NCI-H146 treated with DMSO at 0.1 percent for 48 hours (cell line): ENCODE data around the gene PUS7.
"Not testable (repeated sequence)": the region's sequence is repeated elsewhere in the genome, so short reads cannot be mapped to it uniquely, and the experiment has no call there.

ENCODE experiments used
- DNase-seq: peaks from one replicate; lab custom pipeline; 2025; ENCODE audit not compliant: unreplicated experiment; lab: John Stamatoyannopoulos, UW

Gene PUS7, protein sequence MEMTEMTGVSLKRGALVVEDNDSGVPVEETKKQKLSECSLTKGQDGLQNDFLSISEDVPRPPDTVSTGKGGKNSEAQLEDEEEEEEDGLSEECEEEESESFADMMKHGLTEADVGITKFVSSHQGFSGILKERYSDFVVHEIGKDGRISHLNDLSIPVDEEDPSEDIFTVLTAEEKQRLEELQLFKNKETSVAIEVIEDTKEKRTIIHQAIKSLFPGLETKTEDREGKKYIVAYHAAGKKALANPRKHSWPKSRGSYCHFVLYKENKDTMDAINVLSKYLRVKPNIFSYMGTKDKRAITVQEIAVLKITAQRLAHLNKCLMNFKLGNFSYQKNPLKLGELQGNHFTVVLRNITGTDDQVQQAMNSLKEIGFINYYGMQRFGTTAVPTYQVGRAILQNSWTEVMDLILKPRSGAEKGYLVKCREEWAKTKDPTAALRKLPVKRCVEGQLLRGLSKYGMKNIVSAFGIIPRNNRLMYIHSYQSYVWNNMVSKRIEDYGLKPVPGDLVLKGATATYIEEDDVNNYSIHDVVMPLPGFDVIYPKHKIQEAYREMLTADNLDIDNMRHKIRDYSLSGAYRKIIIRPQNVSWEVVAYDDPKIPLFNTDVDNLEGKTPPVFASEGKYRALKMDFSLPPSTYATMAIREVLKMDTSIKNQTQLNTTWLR

DNA sequence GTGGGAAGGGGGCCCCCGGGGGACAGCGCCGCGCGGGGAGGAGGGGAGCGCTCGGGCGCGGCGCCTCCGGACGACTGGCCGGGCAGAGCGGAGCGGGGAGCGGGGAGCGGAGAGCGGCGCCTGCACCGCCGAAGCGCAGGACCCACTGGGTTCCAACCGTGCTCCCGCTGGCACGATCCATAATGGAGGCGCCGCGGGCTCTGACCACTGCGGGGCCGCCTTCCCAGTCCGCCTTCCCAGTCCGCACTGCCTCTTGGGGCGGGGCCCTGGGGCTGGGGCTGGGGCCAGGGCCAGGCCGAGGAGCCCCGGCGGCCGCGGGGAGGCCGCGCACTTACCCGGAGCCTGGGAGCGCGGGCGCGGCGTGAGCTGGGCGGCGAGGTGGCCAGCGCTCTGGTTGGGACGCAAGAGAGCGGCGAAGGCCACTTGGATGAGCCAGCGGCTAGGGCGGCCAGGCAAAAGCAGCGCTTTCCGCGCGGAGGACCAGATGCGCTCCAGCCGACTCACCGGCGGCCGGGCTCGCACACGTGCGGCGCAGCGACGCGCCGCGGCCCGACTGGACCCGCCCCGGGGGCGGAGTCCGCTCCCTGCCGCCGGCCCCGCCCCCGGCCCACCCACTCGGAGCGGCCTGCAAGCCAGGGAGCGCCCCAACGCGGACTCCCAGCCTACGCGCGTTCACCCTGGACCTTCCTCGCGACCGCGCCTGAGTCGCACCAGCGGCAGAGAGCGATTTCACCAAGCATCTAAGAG is at the start of gene PUS7:
TSS of gene PUS7 (minus strand) at position 555 of the 747 bp plus-strand sequence. CDS start 13,759 bp downstream, outside the sequence.
- DNase-seq: peak; percentile 67

- DNase-seq: no peak
These were observed 45.8 kb upstream of the PUS7 start for GRCh38 chr7:105567821-105568220.

GRCh38 chr7:105567024-105567423 is 45.0 kb upstream of the PUS7 start:
- DNase-seq: no peak

DNA sequence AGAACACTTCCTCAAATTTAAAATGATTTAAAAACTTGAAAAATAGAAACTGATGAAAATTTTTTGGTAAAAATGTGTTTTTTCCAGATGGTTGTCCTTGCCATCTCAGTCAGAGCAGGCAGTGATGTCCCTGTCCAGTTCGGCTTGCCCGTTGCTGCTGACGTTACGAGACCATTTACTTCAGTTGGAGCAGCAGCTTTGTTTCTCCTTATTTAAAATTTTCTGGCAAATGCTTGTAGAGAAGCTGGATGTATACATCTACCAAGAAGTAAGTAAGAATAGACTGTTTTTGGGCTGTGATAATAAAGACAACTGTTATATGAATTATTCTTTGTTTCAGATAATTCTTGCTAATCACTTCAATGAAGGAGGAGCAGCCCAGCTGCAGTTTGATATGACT is 43.1 kb upstream of the PUS7 start:
- no peak for DNase-seq

DNA sequence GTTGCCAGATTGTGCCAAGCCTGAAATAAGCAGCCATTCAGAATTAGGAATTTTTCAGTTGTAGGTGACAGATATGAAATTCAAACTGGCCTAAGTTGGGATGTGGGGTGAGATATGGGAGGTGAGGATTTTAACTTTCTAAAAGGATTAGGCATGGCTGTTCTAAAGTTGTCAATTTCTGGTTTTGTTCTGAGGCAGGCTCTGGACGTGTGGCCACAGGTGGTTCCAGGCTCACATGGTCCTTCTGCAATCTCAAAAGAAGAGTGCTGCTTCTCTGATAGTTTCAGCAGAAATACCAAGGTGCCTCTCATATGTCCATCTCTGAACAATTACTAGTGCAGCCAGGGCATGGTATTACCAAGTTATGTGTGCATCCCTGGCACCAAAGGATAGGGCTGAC is 37.9 kb upstream of the PUS7 start:
- no peak for DNase-seq

- no peak for DNase-seq
These were observed 16.3 kb upstream of the PUS7 start for GRCh38 chr7:105538339-105538738.

- no peak for DNase-seq
These were observed 10.8 kb upstream of the PUS7 start for GRCh38 chr7:105532709-105533460.

GRCh38 chr7:105531792-105532671 is 10.0 kb upstream of the PUS7 start, which contains the start of gene RINT1:
RINT1 (plus strand) TSS chr7:105532201; CDS start chr7:105532316, 115 bp downstream.
- peak; percentile 88 for DNase-seq

DNA sequence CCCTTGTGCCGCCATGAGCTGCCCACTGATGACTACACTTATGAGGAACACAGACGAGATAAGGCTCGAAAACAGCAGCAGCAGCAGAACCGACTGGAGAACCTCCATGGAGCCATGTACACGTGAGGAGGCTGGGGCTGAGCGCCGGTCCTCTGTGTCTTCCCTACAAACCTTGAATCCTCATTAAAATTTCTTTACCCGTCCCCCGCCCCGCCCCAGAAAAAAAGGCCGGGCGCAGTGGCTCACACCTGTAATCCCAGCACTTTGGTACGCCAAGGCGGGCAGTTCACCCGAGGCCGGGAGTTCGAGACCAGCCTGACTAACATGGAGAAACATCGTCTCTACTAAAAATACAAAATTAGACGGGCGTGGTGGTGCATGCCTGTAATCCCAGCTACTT is 8.5 kb upstream of the PUS7 start:
- DNase-seq: no peak

DNA sequence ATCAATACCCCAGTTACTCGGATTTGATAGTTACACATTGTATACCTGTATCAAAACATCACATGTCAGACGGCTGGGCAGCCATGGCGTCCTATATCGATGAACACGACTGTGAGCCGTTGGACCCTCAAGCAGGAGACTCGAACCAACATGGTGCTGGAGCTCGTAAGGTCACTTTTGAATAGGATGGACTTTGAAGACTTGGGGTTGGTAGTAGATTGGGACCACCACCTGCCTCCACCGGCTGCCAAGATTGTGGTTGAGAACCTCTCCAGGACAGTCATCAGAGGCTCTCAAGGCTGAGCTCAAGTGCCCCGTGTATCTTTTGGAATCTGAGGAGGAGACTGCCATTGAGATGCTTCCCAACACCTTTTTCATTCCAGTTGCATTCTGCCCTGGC is 8.1 kb upstream of the PUS7 start:
- no peak for DNase-seq

GRCh38 chr7:105527737-105528136 is 5.7 kb upstream of the PUS7 start:
- not testable (repeated sequence) for DNase-seq

GRCh38 chr7:105524840-105525239 is 2.8 kb upstream of the PUS7 start:
- no peak for DNase-seq

- DNase-seq: not testable (repeated sequence)
These were observed 2.4 kb upstream of the PUS7 start for GRCh38 chr7:105524423-105524822.

- peak; percentile 39 for DNase-seq
These were observed 899 bp downstream of the PUS7 start for GRCh38 chr7:105521027-105521716.

GRCh38 chr7:105520620-105521019 is 1.5 kb downstream of the PUS7 start:
- DNase-seq: not testable (repeated sequence)

- no peak for DNase-seq
These were observed 2.7 kb downstream of the PUS7 start for GRCh38 chr7:105519353-105519752.

DNA sequence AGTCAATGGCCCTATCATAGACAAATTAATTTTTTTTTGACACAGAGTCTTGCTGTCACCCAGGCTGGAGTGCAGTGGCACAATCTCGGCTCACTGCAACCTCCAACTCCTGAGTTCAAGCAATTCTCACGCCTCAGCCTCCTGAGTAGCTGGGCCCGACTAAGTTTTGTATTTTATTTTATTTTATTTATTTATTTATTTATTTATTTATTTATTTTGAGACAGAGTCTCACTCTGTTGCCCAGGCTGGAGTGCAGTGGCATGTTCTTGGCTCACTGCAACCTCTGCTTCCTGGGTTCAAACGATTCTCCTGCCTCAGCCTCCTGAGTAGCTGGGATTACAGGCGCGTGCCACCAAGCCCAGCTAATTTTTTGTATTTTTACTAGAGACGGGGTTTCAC is 6.5 kb downstream of the PUS7 start:
- not testable (repeated sequence) for DNase-seq

DNA sequence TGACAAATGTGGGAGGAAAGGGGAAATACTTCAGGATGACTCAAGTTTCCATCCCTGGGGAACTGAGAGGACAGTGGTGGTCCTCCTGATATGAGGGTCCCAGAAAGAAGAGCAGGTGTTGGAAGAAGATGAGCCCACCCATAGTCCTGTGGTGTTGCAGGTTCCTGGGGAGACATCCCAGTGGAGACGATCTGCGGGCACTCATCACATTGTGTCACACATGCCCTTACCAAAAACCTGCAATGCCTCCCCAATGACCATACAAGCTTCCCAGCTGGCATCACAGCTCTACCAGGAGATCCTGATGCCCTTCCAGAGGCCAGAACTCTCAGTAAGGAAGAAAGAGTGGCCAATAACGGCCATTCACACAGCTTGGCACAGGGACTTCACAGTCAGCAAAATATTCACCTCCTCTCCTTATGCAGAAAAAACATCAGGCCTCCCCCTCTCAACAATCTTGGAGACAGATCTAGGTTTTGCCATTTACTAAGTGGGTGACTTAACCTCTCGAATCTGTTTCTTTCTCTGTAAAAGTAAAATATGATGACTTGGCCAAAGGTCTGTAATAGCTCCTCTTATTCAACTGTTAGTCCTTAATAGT is 9.0 kb downstream of the PUS7 start:
- DNase-seq: no peak

GRCh38 chr7:105512415-105512814 is 9.7 kb downstream of the PUS7 start:
- DNase-seq: no peak
